Embryonic facial prominence (tissue), 1 donor: ENCODE results near the gene GAS7.

Source experiments
- DNase-seq: peaks from one replicate; pipeline ENCODE4 v3.0.0-alpha.2; 2016; ENCODE audit errors: extremely low spot score

The GAS7 gene

DNA sequence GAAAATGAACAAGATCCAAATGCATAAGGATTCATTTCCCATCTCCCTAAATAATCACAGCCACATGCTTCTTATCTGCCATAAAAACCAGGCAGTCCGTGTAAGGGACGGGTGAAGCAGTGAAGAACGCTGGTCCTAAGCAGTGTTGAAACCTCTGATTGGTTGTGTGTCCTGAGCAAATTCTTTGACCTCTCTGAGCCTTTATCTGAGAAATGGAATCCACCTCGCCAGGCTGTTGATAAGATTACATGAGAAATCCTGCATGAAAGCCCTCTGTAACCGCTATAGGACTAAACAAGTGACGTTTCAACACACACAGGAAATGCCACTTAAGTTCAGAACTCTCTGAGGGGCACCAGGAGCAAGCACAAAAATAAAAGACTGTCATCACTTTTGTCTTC is 26.8 kb downstream of the GAS7 start:
- DNase-seq = no peak

DNA sequence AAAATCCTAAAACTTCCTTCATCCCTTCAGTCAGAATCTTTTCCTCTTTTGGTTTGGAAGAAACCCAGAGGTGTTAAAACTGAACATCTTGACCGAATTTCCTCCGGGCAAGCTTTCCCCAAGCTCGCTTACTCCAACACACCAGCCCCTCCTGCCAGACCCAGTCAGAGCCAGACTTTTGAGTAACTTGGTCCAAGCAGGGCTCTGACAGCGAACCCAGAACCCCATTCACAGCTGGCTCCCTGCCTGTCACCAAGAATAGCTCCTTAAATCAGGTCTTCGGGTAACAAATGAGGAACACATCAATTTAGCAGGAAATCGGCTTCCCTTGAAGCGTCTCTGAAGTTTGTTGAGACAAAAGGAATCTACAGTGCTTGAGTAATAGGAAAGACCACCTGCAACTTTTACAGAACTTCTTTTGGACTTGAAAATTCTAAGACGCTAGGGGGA is 27.3 kb downstream of the GAS7 start:
- no peak for DNase-seq

DNA sequence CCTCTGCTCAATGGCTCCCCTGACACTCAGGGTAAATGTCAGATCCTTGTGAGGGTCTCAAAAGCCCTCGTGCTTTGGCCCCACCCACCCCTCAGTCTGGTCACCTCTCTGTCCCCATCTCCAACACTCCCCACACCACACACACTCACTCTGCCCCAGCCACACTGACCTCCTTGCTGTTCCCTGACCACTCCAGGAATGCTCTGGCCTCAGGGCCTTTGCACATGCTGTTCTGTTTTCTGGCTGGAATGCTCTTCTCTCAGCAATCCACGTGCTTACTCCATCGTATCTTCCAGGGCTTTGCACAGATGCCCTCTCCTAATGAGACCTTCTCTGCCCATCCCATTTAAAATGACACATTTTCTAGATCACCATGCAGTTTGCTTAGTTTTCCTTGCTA is 28.2 kb downstream of the GAS7 start:
- no peak for DNase-seq

DNA sequence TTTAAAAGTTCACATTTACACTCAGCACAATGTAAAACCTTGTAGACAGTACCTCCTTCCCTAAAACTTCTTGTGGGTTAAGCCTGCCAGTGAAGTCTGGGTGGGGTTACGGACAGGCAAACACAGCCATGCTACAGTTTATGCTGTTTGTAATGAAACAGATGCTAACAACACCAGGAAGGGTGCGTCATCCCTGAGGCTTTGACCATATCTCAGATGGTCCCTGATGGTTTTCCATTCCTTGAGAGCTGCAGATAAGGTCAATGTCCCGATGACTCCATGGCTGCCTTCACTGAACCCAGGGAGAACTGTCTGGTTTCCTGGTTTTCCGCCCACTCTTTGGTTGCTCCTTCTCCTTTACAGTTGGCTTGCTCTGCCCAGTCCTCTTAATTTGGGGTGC is 29.1 kb downstream of the GAS7 start:
- DNase-seq = no peak

DNA sequence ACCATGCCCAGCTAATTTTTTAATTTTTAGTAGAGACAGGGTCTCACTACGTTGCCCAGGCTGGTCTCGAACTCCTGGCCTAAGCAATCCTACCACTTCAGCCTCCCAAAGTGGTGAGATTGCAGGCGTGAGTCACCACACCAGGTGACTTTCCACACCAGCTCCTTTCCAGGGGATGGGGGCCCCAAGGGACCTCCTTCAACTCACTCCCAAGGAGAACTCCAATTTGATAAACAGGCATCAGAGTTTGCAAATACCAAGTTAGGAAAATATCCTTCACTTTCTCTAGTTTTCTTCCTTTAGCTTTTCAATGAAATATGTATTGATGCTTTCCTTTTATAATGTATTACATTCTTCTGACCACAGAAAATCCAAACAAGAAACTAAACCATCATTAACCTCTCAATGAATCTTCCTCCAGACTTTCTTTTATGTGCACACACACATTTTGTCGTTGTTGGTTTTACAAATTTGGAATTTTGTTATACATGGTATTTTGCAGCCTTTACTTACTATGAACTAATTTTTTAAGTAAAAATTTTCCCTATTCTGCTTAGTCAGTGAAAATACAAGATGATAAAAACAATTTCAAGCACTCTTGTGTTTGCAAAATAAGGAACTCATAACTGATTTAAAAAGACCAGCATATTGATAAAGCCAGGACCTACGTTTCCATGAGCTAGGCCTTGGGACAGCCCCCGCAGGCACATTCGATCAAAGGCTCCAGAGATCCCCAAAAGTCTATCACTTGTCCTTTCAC is 32.0 kb downstream of the GAS7 start:
- no peak for DNase-seq

DNA sequence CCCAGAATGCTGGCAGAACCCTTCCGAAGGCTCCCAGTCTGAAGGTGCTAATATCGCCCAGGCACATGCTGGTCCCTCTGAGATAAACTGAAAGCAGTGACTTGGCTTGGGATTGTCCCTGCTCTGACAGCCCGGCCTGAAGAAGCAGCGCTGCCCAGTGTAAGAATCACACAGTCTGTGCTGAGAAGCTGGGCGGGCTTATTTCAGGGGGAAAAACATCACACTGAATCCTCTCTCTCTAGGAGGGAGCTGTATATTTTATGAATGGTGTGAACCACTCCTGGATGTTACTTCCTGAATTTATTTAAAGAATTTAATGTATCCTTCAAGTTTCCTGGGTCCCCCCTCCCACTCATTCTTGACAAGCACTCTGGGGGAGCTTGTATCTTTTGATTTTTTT is 36.3 kb downstream of the GAS7 start:
- DNase-seq = no peak

DNA sequence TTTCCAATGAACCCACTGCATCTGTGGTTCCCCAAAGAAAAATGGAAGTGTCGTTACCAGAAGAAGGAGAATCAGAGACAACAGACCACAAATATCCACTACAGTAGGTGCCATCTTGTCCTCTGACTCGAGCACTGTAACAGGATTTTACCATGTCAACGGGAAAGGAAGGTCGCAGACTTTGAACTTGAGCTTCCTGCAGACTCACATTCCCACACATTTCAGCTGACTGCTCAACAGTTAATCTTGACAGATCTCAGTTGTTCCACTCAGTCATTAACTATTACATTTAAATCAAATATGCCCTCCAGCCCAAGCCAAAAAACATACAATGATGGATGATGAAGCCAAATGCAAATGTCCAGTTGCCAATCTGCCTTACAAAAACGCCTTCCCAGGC is 37.0 kb downstream of the GAS7 start:
- no peak for DNase-seq

DNA sequence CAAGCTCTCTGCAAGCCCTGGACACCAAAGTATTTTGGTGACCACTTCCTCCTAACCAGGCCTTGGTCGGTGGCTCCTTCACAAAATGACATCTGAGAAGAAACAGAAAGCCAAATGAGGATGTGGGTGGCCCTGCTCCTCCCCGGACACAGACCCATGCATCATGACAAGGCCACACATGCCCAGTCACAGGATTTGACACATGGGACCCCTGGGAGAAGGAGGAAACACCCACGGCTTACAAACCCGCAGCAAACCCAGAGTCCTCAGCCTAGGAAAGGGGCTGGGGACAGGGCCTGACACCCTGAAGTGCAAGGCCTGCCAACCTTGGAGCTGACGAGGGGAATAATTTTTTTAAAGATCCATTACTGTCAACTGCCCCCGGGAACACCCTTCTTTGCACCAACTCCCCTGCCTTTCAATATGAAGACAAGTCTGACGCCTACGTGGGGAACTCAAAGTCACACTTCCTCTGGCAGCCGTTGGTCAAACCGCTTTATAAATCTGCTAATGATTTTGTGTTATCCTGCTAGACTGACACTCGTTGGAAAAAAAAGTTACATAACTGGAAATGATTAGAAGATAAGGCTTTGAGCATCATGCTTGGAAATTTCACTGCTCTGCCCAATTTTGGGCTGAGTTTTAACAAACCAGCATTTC is 41.3 kb downstream of the GAS7 start:
- DNase-seq = no peak

DNA sequence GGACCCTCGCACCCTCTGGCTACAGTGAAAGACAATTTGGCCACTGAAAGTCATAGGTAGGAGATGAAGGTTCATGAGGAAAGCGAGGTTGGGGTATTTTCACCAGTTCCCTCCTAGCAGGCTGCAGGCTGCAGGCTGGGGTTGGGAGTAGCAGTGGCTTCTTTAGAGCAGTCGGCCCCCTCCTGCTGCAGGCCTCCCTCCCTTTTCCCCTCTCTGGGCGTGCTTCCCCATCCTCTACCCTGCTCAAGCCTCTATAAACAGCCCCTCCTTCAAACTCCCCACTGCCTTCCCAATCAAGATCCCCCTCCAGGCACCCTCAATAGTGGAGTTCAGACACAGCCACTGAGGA is 41.8 kb downstream of the GAS7 start:
- no peak for DNase-seq

DNA sequence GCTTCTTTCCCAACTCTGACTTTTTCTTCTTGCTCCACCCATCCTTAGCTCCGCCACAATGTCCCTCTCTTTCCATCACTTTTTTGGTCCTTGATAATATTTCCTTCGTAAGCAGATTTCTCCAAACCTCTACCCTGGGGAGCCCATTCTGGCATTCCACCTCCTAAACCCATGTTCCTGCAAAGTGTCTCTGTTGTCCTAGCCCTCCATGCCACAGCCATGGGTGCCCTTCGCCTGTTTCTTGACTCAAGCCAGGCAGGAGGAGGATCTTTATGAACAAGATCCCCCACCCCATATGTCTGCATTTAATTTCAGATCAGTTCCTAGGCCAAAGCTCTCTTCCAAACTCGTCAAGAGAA is 42.4 kb downstream of the GAS7 start:
- DNase-seq = no peak

DNA sequence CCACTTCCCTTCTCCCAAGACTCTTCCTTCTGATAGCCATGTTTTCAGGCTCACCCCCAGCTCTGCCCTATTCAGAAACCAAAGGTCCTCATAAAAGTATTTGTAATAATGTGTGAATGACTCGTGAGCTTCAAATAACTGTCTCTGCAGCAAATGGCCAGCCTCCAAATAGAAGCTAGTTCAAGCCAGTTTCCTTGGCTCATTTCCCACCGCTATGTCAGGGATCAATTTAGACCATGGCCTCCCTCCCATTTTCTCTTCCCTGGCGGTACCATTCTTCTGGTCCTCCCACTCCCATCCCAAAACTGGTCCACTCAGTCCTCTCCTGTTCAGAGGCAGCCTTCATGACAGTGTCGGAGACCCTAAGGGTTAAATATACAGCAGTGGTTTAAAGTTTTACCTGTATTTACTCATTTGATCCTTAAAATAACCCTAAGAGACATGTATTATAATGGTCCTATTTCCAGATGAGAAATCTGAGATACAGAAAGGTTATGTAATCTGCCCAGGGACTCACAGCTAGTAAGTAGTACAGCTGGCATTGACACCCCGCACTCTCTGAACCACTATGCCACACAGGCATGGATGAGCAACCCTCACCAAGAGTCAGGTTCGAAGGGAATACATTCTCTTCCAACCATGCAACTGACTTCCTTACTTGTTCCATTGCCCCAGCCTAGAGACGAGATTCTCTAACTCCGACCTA is 42.9 kb downstream of the GAS7 start:
- no peak for DNase-seq

DNA sequence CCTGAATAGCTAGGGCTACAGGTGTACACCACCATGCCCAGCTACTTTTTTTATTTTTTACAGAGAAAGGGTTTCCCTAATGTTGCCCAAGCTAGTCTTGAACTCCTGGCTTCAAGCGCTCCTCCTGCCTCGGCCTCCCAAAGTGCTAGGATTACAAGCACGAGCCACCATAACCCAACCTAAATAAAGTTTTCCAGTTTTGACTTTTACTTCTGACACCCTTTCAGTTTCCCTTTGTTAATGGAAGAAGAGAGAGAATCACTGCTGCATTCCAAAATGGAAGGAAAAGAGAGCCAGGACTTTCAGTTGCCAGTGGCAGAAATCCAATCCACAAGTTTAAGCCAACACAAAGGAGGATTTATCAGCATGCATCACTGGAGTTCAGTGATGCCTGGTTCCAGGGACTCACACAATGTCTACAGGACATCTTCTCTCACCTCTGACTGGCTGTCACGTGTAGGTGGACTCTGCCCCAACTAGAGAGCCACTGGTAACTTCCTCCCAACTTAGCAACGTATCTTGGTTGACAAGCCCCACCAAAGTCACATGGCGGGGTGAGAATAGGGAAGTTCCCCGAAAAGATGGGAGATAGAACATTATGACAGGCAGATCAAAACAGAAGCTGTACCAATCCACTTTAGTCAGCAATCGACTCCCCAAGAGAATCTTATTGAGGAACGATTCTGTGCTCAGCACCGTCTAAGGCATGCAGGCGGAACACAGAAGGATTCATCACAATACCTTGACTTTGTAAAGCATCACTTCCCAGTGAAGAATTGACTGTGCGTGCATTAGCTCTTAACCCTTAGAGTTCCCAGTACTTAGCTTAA is 46.5 kb downstream of the GAS7 start:
- no peak for DNase-seq

DNA sequence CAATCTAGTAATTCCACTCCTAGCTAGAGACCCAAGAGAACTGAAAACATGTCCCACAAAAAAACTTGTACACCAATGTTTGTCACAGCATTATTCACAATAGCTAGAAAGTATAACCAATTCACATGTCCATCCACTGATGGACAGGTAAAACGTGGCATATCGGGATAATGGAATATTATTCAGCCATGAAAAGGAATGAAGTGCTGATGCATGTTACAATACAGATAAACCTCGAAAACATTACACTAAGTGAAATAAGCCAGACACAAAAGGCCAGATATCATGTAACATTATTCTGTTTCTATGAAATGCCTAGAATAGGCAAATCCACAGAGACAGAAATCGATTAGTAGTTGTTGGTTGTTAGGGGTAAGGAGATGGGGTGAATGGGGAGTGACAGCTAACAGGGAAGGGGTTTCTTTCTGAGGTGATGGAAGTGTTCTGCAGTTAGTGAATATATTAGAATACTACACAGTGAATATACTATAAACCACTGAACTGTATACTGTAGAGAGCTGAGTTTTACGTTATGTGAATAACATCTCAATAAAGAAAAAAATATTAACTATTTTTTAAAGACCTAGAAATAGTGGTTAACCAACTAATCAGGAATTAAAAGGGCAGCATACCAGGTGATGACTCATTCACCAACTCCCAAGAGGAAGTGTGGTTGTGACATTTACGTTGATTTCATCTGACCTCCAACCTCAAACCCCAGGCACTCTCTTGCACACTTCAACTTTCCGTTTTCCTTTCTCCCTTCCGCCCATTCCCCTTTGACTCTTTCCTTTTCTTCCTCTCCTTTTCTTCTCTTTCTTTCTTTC is 48.6 kb downstream of the GAS7 start:
- no peak for DNase-seq

DNA sequence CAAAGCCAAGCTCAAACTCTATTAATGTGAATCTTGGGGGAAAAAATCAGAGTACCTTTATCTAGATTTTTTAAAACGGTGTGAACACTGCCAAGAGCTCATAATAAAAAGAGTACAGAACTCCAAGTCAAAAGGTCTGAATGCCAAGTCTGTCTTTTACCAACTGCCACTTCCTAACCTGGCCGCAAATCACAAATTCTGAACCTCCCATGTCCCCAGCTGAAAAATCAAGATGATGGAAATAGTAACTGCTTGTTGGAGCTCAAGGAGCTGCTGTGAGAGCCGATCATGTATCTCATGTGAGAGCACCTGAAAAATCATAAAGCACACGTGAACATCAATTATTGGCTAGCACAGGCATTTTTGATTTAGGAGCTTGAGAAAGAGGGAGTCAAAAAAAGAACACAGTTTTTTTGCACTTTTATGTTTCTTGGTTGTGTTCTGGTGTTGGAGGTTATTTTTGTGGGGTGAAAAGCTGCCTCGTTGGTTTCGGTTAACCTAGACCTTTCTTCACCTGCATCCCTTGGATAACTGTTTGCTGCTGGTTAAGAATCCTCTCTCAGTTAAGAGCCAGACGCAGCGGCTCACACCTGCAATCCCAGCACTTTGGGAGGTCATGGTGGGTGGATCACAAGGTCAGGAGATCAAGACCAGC is 50.5 kb downstream of the GAS7 start:
- DNase-seq = no peak

DNA sequence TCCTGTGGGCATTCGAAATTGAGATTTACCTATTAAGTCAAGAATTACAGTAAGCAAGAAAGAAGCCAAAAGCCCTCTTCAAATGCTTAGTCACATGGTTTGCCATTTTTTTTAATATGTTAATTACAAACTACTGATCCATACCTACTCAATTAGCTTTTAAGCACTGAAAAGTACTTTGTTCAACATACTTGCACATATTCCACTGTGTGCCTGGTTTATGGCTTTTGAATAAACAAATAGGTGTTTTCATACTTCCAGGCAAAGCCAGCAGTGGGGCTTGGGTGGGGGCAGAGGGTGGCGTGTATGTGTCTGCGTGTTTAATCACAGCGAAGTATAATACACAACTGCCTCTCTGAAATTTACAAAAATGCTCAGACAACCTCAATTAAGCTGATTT is 51.4 kb downstream of the GAS7 start:
- DNase-seq = no peak

DNA sequence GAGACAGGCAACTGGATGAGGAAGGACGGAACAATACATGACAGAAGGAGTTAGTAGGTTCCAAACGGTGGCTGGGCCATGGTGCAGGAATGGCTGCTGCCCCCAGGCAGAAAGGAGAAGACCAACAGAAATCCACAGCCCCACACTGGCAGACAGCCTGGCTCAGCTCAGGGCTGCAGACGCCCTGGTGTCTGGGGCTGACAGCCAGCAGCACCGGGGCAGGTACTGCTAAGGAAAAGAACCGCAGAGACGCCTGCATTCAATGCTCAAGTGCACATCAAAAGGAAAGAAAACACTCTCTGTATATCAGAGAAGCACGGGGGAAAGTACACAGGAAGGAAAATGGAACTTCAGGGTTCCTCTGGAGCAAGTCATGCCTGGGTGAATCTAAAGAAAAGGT is 53.4 kb downstream of the GAS7 start:
- no peak for DNase-seq

DNA sequence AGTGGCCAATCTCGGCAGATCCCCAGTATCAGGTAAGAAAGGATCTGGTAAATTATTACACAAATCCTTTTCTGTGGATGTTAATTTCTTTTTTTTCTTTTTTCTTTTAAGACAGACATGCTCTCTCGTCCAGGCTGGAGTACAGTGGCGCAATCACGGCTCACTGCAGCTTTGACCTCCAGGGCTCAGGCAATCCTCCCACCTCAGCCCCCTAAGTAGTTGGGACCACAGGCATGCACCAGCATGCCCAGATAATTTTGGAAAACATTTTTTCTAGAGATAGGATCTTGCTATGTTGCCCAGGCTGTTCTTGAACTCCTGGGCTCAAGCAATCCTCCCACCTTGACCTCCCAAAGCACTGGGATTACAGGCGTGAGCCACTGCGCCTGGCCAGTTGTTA is 54.0 kb downstream of the GAS7 start:
- DNase-seq = no peak

DNA sequence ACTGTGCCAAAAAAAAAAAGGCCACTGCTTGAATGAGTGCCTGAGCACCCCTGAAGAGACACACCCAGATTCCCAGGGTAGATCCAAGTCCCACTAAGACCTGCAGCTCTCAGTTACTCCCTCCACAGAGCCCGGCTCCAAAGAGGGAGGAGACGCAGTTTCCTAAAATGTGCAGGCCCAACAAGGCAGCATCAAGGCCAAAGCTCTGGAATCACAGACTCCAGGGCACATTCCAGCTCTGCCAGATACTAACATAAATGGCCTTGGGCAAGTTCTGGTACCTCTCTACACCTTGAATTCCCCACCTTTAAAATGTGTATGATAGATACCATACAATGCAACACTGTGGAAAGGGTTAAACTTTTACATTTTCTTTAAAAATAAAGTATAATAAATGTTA is 57.0 kb downstream of the GAS7 start:
- DNase-seq = no peak

DNA sequence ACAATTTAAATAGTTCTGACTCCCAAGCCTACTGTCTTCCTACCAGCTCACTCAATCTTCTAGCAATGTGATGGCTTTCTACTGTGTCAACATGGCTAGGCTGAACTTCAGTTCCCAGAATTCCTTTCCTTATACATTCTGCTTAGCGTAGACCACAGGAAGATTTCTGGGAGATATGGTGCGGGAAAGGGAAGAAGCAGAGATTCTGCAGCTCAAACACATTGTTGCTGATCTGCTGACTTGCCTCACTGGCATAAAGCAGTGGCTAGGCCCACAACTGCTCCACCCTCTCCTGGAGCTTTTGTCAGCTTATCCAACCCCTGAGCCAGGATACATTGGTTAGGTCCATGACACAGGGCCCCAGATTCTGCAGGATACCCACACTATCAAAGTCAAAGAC is 58.8 kb downstream of the GAS7 start:
- no peak for DNase-seq

DNA sequence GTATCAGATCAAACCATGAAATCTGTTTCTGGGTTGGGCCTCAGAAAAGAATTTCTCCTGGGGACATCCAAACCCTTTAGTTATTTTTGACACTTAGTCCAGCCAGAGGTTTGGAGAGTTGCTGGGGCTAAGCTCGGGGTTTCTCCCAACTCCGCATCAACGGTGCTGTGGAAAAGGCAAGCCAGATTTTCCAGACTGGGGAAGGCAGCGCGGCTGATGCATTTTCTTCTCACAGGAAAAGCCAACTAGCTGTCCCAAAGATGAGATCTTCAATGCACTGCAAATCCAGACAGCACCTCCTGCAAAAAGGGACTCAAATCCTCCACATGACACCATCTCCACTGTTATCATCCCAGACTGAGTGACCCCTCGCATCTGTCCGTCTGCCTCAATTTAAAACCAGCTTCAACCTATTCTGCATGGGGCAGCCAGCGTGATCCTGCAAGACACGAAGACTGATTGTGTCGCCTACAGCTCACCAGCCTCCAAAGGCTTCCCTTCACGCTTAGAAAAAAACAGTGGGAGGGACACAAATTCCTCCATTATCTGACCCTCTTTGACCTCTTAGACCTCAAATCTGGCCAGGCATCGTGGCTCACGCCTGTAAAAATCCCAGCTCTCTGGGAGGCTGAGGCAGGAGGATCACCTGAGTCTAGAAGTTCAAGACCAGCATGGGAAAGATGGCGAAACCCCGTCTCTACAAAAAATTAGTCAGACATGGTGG is 62.0 kb downstream of the GAS7 start:
- DNase-seq = no peak
